NCI-H1417 treated with DMSO at 0.1 percent for 48 hours (cell line): ENCODE data around the gene FAM177B.

Source experiments
- DNase-seq: peaks from one replicate; lab custom pipeline; 2025; lab: John Stamatoyannopoulos, UW

FAM177B gene

DNA sequence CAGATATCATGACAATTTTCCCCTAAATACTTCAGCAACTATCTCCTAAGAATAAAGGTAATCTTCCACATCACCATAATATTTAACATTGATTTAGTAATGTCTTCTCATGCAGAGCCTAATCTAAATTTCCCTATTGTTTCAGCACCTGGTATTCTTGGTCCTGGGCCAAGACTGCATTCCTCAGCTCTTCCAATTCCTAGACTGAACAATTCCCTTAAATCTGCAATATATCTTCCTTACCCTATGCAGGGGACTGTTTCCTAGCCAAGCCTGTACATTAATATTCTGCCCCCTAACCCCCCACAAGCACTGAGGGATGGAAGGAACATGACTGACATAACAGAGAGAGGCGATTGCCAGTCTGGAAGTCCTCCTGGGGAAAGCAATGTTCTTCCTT, 49.1 kb downstream of the FAM177B start:
- DNase-seq: no peak

DNA sequence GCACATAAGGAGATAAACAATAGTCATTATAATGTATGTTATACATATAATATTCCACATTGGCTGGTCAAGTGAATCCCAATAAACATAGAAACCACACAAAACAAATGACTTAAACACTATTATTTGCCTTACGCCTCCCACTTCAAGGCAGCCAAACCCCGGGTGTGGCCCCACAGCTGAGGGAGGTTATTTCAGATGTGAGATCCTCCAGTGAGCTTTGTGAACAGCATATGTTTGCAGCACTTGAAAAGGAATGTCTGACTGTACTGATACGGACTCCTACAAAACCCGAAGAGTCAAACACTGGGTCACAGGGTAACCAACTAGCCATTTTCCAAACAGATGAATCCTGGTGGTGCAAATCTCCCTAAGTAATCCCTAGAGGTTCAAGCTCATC, 50.7 kb downstream of the FAM177B start:
- no peak for DNase-seq

DNA sequence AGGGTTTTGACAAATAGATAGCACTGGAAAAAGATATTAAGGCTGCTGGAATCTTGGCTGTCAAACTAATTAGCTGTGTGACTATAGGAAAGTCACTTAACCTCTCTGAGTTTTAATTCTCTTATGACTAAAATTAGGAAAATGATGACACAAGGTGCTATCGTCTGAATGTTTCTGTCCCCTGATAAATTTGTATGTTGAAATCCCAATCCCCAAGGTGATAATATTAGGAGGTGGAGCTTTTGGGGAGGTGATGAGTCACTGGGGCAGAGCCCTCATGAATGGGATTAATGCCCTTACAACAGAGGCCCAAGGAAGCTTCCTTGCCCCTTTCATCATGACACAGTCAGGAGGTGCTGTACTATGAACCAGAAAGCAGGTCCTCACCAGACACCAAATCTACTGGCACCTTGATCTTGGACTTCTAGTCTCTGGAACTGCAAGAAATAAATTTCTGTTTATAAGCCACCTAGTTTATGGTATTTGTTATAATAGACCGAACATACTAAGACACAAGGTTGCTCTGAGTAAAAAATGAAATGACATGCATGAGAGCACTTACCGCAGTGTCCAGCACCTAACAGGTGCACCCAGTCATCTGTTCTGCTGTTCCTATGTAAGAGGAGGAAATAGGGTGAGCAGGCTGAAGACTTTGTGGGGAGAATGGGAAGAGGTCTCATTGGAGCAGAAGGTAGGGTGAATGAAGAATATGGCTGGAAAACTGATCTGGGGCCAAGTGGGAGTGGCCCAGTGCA, 51.6 kb downstream of the FAM177B start:
- DNase-seq: no peak

DNA sequence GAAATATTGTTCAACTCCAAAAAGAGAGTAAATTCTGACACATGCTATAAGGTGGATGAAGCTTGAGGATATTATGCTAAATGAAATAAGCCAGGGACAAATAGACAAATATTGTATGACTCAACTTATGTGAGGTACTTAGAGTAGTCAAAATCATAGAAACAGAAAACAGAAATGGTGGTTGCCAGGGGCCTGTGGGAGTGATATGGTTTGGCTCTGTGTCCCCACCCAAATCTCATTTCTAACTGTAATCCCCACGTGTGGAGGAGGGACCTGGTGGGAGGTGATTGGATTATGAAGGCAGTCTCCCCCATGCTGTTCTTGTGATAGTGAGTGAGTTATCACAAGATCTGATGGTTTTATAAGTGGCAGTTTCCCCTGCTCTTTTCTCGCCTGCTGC, 53.1 kb downstream of the FAM177B start:
- no peak for DNase-seq

DNA sequence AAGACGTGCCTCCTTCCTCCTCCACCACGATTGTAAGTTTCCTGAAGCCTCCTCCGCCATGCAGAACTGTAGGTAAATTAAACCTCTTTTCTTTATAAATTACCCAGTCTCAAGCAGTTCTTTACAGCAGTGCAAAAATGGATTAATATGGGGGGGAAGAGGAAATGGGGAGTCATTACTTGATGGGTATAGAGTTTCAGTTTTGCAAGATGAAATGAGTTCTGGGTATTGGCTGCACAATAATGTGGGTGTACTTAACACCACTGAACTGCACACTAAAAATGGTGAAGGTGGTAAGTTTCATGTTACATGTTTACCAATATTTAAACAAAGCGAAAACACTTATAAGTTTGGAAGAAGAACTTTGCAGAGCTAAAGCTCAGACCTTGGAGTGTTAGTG, 53.5 kb downstream of the FAM177B start:
- DNase-seq: no peak

DNA sequence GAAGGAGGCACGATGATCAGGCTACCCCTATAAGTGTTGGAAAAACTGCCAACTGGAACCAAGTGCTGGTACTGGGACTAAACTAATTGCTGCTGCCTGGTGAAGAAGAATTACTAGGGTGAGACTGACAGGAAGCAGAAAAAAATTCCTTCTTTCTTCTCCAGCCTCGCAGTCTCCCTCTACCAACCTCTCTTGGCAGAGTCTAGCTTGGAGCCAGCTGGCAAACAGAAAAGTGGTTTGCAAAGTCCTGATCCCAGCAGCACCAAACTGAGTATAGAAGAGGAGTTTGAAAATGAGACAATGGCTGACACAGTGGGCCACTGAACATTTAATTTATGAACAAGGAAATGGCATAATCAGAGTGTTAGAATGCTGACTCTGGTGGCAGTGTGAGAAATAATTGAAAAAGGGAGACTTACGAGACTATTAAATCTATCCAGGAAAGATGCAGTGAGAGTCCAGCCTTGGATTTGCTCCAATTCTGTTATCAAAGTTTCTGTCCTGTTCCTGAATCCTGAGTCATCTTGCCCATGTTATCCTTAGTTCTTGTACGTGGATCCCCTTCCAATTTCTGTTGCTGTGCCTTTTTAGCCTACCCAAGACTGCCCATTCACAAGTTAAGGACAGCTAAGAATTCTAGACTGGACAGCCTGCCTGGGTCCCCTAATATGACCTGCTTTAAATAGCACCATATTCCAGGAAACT, 54.2 kb downstream of the FAM177B start:
- DNase-seq: no peak

DNA sequence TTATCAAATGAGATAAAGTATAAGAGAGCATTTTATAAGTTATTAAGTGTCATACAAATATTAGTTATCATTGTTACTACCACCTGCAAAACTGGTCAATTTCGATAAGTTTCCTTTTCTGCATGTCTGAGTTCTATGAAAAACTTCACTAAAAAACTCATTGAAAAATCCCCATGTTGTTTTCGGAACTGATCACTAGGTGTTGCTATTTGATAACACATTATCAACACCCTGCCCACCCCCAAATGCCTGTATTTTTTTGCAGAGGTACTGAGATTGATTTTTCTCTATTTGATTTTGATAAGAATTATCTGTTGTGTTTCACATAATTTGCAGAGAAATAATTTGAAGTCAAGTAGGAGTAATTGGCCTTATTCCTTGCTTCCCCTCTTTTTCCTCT, 55.7 kb downstream of the FAM177B start:
- DNase-seq: no peak

DNA sequence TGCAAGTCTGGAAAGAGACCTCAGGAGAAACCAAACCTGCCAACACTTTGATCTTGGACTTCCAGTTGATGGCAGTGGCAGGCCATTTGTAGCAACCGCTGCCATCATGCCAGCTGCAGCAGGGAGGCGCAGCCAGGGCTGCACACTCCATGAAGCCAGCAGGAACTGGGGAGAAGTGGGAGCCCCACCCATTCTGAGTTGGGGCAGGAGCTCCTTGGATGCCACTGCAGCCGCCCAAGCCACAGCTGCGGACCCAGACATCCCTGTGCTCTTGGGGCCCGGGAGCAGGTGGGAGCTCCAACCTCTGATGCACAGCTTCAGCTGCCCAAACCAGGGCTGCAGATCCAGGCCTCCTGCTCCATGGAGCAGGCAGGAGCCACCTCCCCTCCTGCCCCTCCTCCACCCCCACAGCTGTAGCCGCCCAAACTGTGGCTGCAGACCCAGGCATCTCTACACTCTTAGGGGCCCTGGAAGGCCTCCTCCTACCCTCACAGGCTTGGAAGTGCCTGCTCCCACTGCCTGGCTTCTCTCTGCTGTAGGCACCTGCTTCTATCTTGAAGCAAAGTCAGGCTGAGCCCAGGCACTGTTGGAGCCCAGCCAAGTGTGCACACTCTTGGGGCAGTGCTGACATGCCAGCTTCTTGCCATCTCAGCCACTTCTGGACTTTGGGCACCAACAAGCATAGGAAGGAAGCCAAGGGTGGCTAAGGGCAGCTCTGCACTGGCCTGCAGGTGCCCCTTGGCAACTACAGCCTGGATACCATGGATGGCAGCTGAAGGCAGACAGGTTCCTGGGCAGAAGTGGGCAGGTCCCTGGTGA, 57.9 kb downstream of the FAM177B start:
- no peak for DNase-seq

DNA sequence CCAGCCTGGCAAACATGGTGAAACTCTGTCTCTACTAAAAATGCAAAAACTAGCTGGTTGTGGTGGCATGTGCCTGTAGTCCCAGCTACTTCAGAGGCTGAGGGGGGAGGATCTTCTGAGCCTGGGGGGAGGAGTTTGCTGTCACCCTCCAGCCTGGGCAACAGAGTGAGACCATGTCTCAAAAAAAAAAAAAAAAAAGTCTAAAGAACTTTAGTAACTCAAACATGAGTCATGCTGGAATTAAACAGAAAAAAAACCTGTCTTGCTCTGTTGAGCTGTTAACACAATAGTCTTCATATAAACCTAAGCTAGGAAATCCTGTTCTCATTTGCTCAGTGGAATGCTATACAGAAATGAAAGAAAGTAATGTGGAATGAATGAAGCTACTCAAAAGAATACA, 61.1 kb downstream of the FAM177B start:
- no peak for DNase-seq

DNA sequence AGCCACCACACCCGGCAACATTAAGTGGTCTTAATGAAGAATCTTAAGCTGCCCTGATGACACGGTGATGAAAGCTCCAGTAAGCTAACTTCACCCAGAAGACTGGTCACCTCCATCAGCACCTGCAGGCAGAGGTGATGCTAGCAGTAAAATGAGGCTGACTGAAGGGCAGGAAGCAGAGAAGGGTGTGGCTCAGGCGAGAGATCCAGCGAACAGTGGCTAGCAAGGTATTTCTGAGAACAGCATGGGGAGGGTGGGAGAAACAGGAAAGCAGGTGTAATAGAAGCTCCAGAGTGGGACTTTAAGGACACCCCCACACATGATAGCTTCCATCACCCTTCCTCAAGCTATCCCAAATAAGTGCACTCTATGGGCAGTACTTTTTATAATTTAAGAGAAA, 62.0 kb downstream of the FAM177B start:
- no peak for DNase-seq
